OCI-LY1 (cell line): Measurements from ENCODE around the gene SLC22A23.

Experiments used
- H2AFZ ChIP-seq: fragments of 200-600 bp; sonication (generic), shearing (Covaris generic); 2 replicates; pipeline ENCODE4 v1.6.0; 2014; ENCODE audit warnings: antibody characterized with exemption, mild to moderate bottlenecking, low read length
- H3F3A ChIP-seq: fragments of 200-600 bp; sonication (generic), shearing (Covaris generic); 2 replicates; pipeline ENCODE4 v1.6.0; 2014; ENCODE audit warnings: mild to moderate bottlenecking, antibody characterized with exemption, low read length, moderate library complexity; ENCODE audit not compliant: insufficient read depth
- H3K27ac ChIP-seq: fragments of 200-600 bp; sonication (generic); 2 replicates; pipeline ENCODE4 v1.5.1; 2014; ENCODE audit warnings: low read length, mixed run types, mild to moderate bottlenecking, low read depth; ENCODE audit not compliant: poor library complexity, severe bottlenecking
- H3K27me3 ChIP-seq: fragments of 200-600 bp; sonication (generic); 2 replicates; pipeline ENCODE4 v1.6.0; 2014; ENCODE audit warnings: antibody characterized with exemption, mild to moderate bottlenecking, low read length, moderate library complexity; ENCODE audit not compliant: insufficient read depth
- H3K36me3 ChIP-seq: fragments of 200-600 bp; sonication (generic); 2 replicates; pipeline ENCODE4 v1.6.1; 2014; ENCODE audit warnings: mild to moderate bottlenecking, antibody characterized with exemption, low read length, moderate library complexity, mixed read lengths; ENCODE audit not compliant: insufficient read depth
- H3K4me1 ChIP-seq: fragments of 200-600 bp; sonication (generic); 2 replicates; pipeline ENCODE4 v1.5.1; 2014; ENCODE audit warnings: mild to moderate bottlenecking, low read length, moderate library complexity; ENCODE audit not compliant: insufficient read depth, severe bottlenecking
- H3K4me2 ChIP-seq: fragments of 200-600 bp; sonication (generic), shearing (Covaris generic); 2 replicates; pipeline ENCODE4 v1.6.1; 2014; ENCODE audit warnings: low read length
- H3K4me3 ChIP-seq: fragments of 200-600 bp; sonication (generic); 2 replicates; pipeline ENCODE4 v1.5.1; 2014; ENCODE audit warnings: low read length, low read depth, mild to moderate bottlenecking, mixed read lengths; ENCODE audit not compliant: poor library complexity, severe bottlenecking
- H3K79me2 ChIP-seq: fragments of 200-600 bp; shearing (Covaris generic); 2 replicates; pipeline ENCODE4 v1.6.1; 2016; ENCODE audit warnings: mixed run types, low read length, mixed read lengths; ENCODE audit not compliant: insufficient read depth
- H3K9ac ChIP-seq: fragments of 200-600 bp; sonication (generic), shearing (Covaris generic); 2 replicates; pipeline ENCODE4 v1.6.1; 2014; ENCODE audit warnings: mild to moderate bottlenecking, low read length, mixed read lengths
- H3K9me2 ChIP-seq: fragments of 200-600 bp; sonication (generic), shearing (Covaris generic); 2 replicates; pipeline ENCODE4 v1.6.1; 2014; ENCODE audit warnings: low read depth, mild to moderate bottlenecking, low read length, mixed read lengths
- H3K9me3 ChIP-seq: fragments of 200-600 bp; shearing (Covaris generic); 2 replicates; pipeline ENCODE4 v1.6.1; 2014; ENCODE audit warnings: low read length, mixed read lengths
- H4K20me1 ChIP-seq: fragments of 200-600 bp; sonication (generic), shearing (Covaris generic); 2 replicates; pipeline ENCODE4 v1.6.0; 2016; ENCODE audit warnings: mild to moderate bottlenecking, low read length; ENCODE audit not compliant: insufficient read depth
- EZH2 ChIP-seq: fragments of 200-600 bp; sonication (generic), shearing (Covaris generic); IDR thresholded peaks from 2 replicates; pipeline ENCODE4 v1.8.0; 2017; ENCODE audit warnings: borderline replicate concordance, mixed run types, mild to moderate bottlenecking, antibody characterized with exemption, low read length, moderate library complexity, mixed read lengths
- TF ChIP-seq, protein P1 (sequence below): fragments of 200-600 bp; sonication (generic), shearing (Covaris generic); IDR thresholded peaks from 2 replicates; pipeline ENCODE4 v1.5.1; 2017; ENCODE audit warnings: mild to moderate bottlenecking, antibody characterized with exemption, low read length, moderate library complexity, mixed read lengths

The SLC22A23 gene

DNA sequence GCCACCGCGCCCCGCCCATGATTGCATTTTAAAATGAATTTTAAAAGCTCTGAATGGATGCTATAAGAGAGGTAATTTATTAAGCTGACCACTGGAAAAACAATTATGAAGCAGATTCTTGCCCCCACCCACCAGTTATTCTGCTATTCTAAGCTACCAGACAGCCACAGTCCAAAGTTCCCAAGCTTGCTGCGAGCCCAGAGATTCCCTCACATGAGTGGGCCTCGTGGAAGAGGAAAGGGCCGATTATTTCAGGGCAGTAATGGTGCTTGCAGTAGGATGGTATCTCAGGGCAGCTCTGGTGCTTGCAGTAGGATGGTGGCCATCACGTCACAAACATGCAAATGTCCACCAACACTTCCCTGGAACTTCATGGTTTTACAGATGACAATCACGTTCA is 56.7 kb downstream of the SLC22A23 start:
- H3K9ac ChIP-seq = no peak overlapping the region
- no peaks in the 10 kb centered on the region for H3K9me2 ChIP-seq
- H4K20me1 ChIP-seq = no peaks in the 10 kb centered on the region
- H3K27me3 ChIP-seq = peaks cover 3% of the 10 kb centered on the region; the same call in 1 of the 2 replicates
- H3K4me1 ChIP-seq = no peaks in the 10 kb centered on the region
- no peak overlapping the region for H2AFZ ChIP-seq
- no peaks in the 10 kb centered on the region for H3K36me3 ChIP-seq
- H3K4me3 ChIP-seq = no peak overlapping the region
- H3K79me2 ChIP-seq = no peaks in the 10 kb centered on the region
- no peak overlapping the region for H3K27ac ChIP-seq
- H3K9me3 ChIP-seq = no peaks in the 10 kb centered on the region
- H3K4me2 ChIP-seq = no peak overlapping the region
- TF ChIP-seq EZH2 = no peak
- TF ChIP-seq, protein P1, sequence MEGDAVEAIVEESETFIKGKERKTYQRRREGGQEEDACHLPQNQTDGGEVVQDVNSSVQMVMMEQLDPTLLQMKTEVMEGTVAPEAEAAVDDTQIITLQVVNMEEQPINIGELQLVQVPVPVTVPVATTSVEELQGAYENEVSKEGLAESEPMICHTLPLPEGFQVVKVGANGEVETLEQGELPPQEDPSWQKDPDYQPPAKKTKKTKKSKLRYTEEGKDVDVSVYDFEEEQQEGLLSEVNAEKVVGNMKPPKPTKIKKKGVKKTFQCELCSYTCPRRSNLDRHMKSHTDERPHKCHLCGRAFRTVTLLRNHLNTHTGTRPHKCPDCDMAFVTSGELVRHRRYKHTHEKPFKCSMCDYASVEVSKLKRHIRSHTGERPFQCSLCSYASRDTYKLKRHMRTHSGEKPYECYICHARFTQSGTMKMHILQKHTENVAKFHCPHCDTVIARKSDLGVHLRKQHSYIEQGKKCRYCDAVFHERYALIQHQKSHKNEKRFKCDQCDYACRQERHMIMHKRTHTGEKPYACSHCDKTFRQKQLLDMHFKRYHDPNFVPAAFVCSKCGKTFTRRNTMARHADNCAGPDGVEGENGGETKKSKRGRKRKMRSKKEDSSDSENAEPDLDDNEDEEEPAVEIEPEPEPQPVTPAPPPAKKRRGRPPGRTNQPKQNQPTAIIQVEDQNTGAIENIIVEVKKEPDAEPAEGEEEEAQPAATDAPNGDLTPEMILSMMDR = no peak
- H3F3A ChIP-seq = no peaks in the 10 kb centered on the region

GRCh38 chr6:3398755-3399696 is 57.8 kb downstream of the SLC22A23 start:
- H3K9me3 ChIP-seq = no peaks in the 10 kb centered on the region
- H3K4me1 ChIP-seq = no peaks in the 10 kb centered on the region
- TF ChIP-seq EZH2 = no peak
- TF ChIP-seq, protein P1 = no peak
- no peaks in the 10 kb centered on the region for H3K9me2 ChIP-seq
- no peaks in the 10 kb centered on the region for H4K20me1 ChIP-seq
- no peak overlapping the region for H2AFZ ChIP-seq
- H3K9ac ChIP-seq = no peak overlapping the region
- H3K36me3 ChIP-seq = no peaks in the 10 kb centered on the region
- no peaks in the 10 kb centered on the region for H3K79me2 ChIP-seq
- no peak overlapping the region for H3K4me3 ChIP-seq
- H3K27me3 ChIP-seq = peaks cover 3% of the 10 kb centered on the region; the same call in 1 of the 2 replicates
- no peak overlapping the region for H3K27ac ChIP-seq
- no peaks in the 10 kb centered on the region for H3F3A ChIP-seq
- H3K4me2 ChIP-seq = no peak overlapping the region

GRCh38 chr6:3398165-3398562 is 58.7 kb downstream of the SLC22A23 start:
- TF ChIP-seq, protein P1 = no peak
- TF ChIP-seq EZH2 = no peak
- Histone ChIP-seq H3K4me1 (no peaks in the 10 kb centered on the region), H3K9ac (no peak overlapping the region), H3K36me3 (no peaks in the 10 kb centered on the region), H3K9me2 (no peaks in the 10 kb centered on the region), H3K27ac (no peak overlapping the region), H3K4me3 (no peak overlapping the region), H3K9me3 (no peaks in the 10 kb centered on the region), H3K79me2 (no peaks in the 10 kb centered on the region), H3F3A (no peaks in the 10 kb centered on the region), H4K20me1 (no peaks in the 10 kb centered on the region), H2AFZ (no peak overlapping the region), H3K4me2 (no peak overlapping the region), H3K27me3 (peaks cover 3% of the 10 kb centered on the region; the same call in 1 of the 2 replicates)
